Inflammatory macrophage (primary cell): ENCODE results near the gene VSIG10L.

Experiments
- DNase-seq, 2 donors: peaks; one replicate each; pipeline ENCODE4 v3.0.0-alpha.2; 2020 to 2022

VSIG10L gene

GRCh38 chr19:51317376-51317775 lies 24.6 kb downstream of the VSIG10L start:
- DNase-seq, result no peak

- no peak for DNase-seq
These were observed 25.3 kb downstream of the VSIG10L start for GRCh38 chr19:51316688-51317087.

- no peak for DNase-seq
These were observed 30.3 kb downstream of the VSIG10L start, which contains the start of gene IGLON5 for GRCh38 chr19:51311351-51312257. TSS of gene IGLON5 (plus strand) at chr19:51311644. CDS start at chr19:51311848, 204 bp downstream.

- DNase-seq, result no peak
These were observed 36.5 kb downstream of the VSIG10L start for GRCh38 chr19:51305479-51305878.

- DNase-seq, result no peak
These were observed 40.7 kb downstream of the VSIG10L start for GRCh38 chr19:51301266-51301665.

- no peak for DNase-seq
These were observed 44.5 kb downstream of the VSIG10L start for GRCh38 chr19:51297406-51297805.

GRCh38 chr19:51296336-51297093 lies 45.4 kb downstream of the VSIG10L start:
- no peak for DNase-seq

GRCh38 chr19:51295382-51296126 lies 46.4 kb downstream of the VSIG10L start:
- no peak for DNase-seq

- DNase-seq, result no peak
These were observed 47.0 kb downstream of the VSIG10L start for GRCh38 chr19:51294977-51295375.

- DNase-seq, result no peak
These were observed 47.5 kb downstream of the VSIG10L start for GRCh38 chr19:51294211-51294976.

GRCh38 chr19:51293571-51294210 lies 48.2 kb downstream of the VSIG10L start:
- no peak for DNase-seq

- no peak for DNase-seq
These were observed 49.0 kb downstream of the VSIG10L start for GRCh38 chr19:51292971-51293370.

- no peak for DNase-seq
These were observed 52.3 kb downstream of the VSIG10L start for GRCh38 chr19:51289635-51290034.

GRCh38 chr19:51285682-51286081 lies 56.3 kb downstream of the VSIG10L start:
- no peak for DNase-seq

GRCh38 chr19:51282335-51282734 lies 59.6 kb downstream of the VSIG10L start:
- no peak for DNase-seq
